Ishikawa (cell line): ENCODE results near the gene KNOP1.

ENCODE experiments used
- CEBPB ChIP-seq: IDR thresholded peaks from 2 replicates; pipeline ENCODE4 v1.6.1; 2012
- CREB1 ChIP-seq: IDR thresholded peaks from 2 replicates; pipeline ENCODE4 v1.6.1; 2012; ENCODE audit warnings: low read depth
- EP300 ChIP-seq: IDR thresholded peaks from 2 replicates; pipeline ENCODE4 v1.6.1; 2012; ENCODE audit warnings: borderline replicate concordance
- FOXM1 ChIP-seq: IDR thresholded peaks from 2 replicates; pipeline ENCODE4 v1.6.1; 2012; ENCODE audit warnings: low read depth, borderline replicate concordance
- NFIC ChIP-seq: IDR thresholded peaks from 2 replicates; pipeline ENCODE4 v1.6.1; 2012
- RAD21 ChIP-seq: IDR thresholded peaks from 2 replicates; pipeline ENCODE4 v1.6.1; 2012; ENCODE audit warnings: low read depth
- TAF1 ChIP-seq: IDR thresholded peaks from 2 replicates; pipeline ENCODE4 v1.6.1; 2012; ENCODE audit warnings: low read depth, mild to moderate bottlenecking
- TCF12 ChIP-seq: IDR thresholded peaks from 2 replicates; pipeline ENCODE4 v1.6.1; 2012; ENCODE audit warnings: low read depth
- YY1 ChIP-seq: IDR thresholded peaks from 2 replicates; pipeline ENCODE4 v1.6.1; 2012; ENCODE audit warnings: low read depth
- TF ChIP-seq, protein P1 (sequence below): IDR thresholded peaks from 2 replicates; pipeline ENCODE4 v1.6.1; 2012
- TF ChIP-seq, protein P2 (sequence below): IDR thresholded peaks from 2 replicates; pipeline ENCODE4 v1.6.1; 2012

DNA sequence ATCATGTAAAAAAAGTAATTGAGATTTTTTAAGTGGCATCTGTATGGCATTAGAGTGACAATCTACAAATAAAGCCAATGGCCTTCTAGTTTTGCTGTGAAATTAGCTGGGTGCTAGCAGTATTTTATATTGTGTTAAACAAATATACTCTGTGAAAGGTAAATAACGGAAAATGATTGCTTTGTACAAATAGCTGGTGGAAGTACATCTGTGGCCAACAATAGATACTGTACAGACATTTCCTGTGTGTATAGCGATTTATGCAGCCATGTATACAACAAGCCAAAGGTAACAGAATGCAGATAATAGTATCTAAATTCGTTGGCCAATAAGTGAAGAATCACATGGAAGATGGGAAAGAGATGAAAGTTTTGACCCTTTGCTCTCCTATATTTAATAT lies 26.6 kb upstream of the KNOP1 start:
- no peak for TF ChIP-seq EP300
- TF ChIP-seq TAF1, result no peak
- TF ChIP-seq TCF12, result no peak
- no peak for TF ChIP-seq CEBPB
- TF ChIP-seq, protein P1, sequence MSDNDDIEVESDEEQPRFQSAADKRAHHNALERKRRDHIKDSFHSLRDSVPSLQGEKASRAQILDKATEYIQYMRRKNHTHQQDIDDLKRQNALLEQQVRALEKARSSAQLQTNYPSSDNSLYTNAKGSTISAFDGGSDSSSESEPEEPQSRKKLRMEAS, result no peak
- TF ChIP-seq RAD21, result no peak
- no peak for TF ChIP-seq CREB1
- TF ChIP-seq FOXM1, result no peak
- no peak for TF ChIP-seq YY1
- TF ChIP-seq, protein P2, sequence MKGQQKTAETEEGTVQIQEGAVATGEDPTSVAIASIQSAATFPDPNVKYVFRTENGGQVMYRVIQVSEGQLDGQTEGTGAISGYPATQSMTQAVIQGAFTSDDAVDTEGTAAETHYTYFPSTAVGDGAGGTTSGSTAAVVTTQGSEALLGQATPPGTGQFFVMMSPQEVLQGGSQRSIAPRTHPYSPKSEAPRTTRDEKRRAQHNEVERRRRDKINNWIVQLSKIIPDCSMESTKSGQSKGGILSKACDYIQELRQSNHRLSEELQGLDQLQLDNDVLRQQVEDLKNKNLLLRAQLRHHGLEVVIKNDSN, result no peak
- no peak for TF ChIP-seq NFIC
